Upper lobe of left lung (tissue), 4 donors: Measurements from ENCODE around the gene SUCO.

ENCODE experiments used
- CTCF ChIP-seq, 6 experiments: fragments of 450-650 bp in 4 of 6; fragments of 200-600 bp in 2 of 6; sonication (generic) in 2 of 6; IDR thresholded peaks; one replicate each; pipeline ENCODE4 v1.5.1; 2016 to 2019; ENCODE audit warnings: antibody characterized with exemption in 6 of 6
- EP300 ChIP-seq, 4 donors: sonication (generic); formaldehyde crosslinking; IDR thresholded peaks; one replicate each; pipeline ENCODE4 v1.5.1; 2017; ENCODE audit warnings: antibody characterized with exemption in 4 of 4, control low read depth in 2 of 4
- POLR2A ChIP-seq, 4 donors: fragments of 450-650 bp; IDR thresholded peaks; one replicate each; pipeline ENCODE4 v1.5.1; 2016 to 2017; ENCODE audit warnings: antibody characterized with exemption in 4 of 4, mild to moderate bottlenecking in 2 of 4
- POLR2AphosphoS5 ChIP-seq, 2 donors: sonication (generic); formaldehyde crosslinking; IDR thresholded peaks; one replicate each; pipeline ENCODE4 v1.5.1; 2017; ENCODE audit warnings: antibody characterized with exemption in 2 of 2

GRCh38 chr1:172517545-172517944 lies 15.4 kb upstream of the SUCO start:
- no peak for TF ChIP-seq CTCF (IDR thresholded peaks at IDR 0.05)
- TF ChIP-seq POLR2AphosphoS5 (IDR thresholded peaks at IDR 0.05) = no peak
- TF ChIP-seq POLR2A (IDR thresholded peaks at IDR 0.05) = no peak
- no peak for TF ChIP-seq EP300 (IDR thresholded peaks at IDR 0.05)
